ENCODE results near the gene PDK3. TPM values are rescaled to one million over a fixed set of nuclear protein-coding genes. Genes with fewer than 3 reads are reported as not detected.

Gene PDK3
- polyA plus RNA-seq, 4 donors, result 7.1 to 16.0 (median 11.3) TPM

DNA sequence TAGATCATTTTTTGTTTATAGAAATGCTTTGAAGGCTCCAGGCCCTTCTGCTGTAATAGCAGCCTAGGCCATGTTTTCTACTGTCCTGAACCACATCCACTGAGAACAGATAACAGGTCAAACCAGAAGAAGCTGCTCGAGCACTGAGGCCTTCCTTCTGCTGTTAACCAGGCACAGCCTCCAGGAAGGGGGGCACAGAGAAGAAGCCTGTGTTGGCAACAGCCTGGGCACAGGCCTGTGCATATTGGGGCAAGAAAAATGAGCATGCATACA lies 37.4 kb upstream of the PDK3 start:
- WGBS, 3 donors, result 20 to 29% (median 24%) methylated on average over 1 of the region's 1 CpG
- DNase-seq, result no peak
- H3K4me3 ChIP-seq (ENCODE audit: low read depth in 1 of 3, low read length in 3 of 3), result no peak overlapping the region
- no peak for FAIRE-seq
- H3K9me3 ChIP-seq (ENCODE audit: control insufficient read depth in 2 of 2, insufficient read depth in 1 of 2, low read depth in 1 of 2, low read length in 1 of 2), result peaks cover 0 to 3% of the 10 kb centered on the region in 2 donors
- H3K4me1 ChIP-seq (ENCODE audit: control insufficient read depth in 3 of 3, insufficient read depth in 2 of 3, low read depth in 1 of 3, low read length in 2 of 3), result peaks cover 0 to 30% (median 0%) of the 10 kb centered on the region in 3 donors
- peak overlapping the region in 2 of 3 donors; percentile 80 to 84 for H3K27ac ChIP-seq (ENCODE audit: low read depth in 1 of 3, low read length in 2 of 3)
- H3K27me3 ChIP-seq (ENCODE audit: control insufficient read depth in 3 of 3, insufficient read depth in 3 of 3, low read length in 3 of 3), result no peaks in the 10 kb centered on the region
- H3K36me3 ChIP-seq (ENCODE audit: control insufficient read depth in 3 of 3, insufficient read depth in 2 of 3, low read depth in 1 of 3, low read length in 3 of 3), result no peaks in the 10 kb centered on the region

DNA sequence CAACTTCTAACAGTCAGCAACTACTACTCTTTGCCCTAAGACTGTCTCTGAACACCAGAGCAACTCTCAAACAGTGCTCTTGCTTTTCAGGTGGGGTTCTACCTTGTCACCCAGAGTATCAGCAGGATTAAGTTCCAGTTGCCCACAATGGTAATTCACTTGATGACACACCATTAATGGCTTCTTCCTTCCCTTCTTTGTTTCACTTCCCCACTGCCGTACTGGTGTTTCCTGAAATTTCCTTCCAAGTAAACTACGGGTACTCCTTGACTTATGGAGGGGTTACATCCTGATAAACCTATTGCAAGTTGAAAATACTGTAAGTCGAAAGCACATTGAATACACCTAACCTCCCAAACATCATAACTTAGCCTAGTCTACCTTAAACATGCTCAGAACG lies 36.6 kb upstream of the PDK3 start:
- no peak overlapping the region for H3K4me3 ChIP-seq (ENCODE audit: low read depth in 1 of 3, low read length in 3 of 3)
- peaks cover 0 to 3% of the 10 kb centered on the region in 2 donors for H3K9me3 ChIP-seq (ENCODE audit: control insufficient read depth in 2 of 2, insufficient read depth in 1 of 2, low read depth in 1 of 2, low read length in 1 of 2)
- H3K27me3 ChIP-seq (ENCODE audit: control insufficient read depth in 3 of 3, insufficient read depth in 3 of 3, low read length in 3 of 3), result no peaks in the 10 kb centered on the region
- peak overlapping the region in 1 of 3 donors; percentile 2 for H3K27ac ChIP-seq (ENCODE audit: low read depth in 1 of 3, low read length in 2 of 3)
- peaks cover 0 to 30% (median 0%) of the 10 kb centered on the region in 3 donors for H3K4me1 ChIP-seq (ENCODE audit: control insufficient read depth in 3 of 3, insufficient read depth in 2 of 3, low read depth in 1 of 3, low read length in 2 of 3)
- WGBS, 3 donors, result 81 to 88% (median 86%) methylated on average over 4 of the region's 4 CpGs
- no peaks in the 10 kb centered on the region for H3K36me3 ChIP-seq (ENCODE audit: control insufficient read depth in 3 of 3, insufficient read depth in 2 of 3, low read depth in 1 of 3, low read length in 3 of 3)
- no peak for DNase-seq
- no peak for FAIRE-seq

DNA sequence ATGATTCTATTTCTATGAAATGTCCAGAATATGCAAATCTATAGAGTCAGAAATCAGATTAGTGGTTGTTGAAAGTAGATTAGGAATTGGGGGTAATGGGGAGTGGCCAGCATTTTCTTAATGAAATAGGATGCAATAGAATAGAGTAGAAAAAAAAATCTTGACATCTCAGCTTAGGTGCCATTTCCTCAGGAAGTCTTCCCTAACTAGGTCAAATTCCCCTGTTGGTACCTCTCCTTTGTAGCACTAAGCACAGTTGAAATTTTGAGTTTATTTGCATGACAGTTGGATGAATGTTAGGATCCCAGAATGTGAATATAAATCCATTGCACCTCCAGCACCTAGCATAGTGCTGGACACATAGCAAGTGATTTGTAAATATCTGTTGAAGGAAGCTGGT lies 30.0 kb upstream of the PDK3 start:
- DNase-seq (peak in 1 of 2 donors; percentile 20), FAIRE-seq (no peak)
- no peak overlapping the region for H3K4me3 ChIP-seq (ENCODE audit: low read depth in 1 of 3, low read length in 3 of 3)

DNA sequence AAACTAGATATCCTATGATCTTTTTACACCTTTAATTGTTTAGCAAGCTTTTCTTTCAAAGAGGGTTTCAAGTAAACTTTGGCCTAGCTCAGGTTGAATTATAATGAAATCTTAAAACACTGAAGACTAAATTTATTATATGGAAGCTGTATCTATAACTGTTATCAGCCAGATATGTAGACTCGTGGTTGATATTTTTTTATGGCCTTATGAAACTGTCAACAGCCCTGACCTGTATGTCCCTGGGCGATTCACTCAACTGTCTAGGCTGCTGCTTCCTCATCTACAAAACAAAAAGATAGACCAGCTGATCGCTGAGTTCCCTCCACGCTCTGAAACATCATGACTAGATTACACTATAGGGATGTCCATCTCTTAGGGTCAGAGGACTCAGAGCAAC lies 21.2 kb upstream of the PDK3 start:
- DNase-seq, result peak; percentile 39 to 48
- Histone ChIP-seq H3K36me3 (ENCODE audit: control insufficient read depth in 3 of 3, insufficient read depth in 2 of 3, low read depth in 1 of 3, low read length in 3 of 3) (no peaks in the 10 kb centered on the region), H3K27me3 (ENCODE audit: control insufficient read depth in 3 of 3, insufficient read depth in 3 of 3, low read length in 3 of 3) (no peaks in the 10 kb centered on the region), H3K4me3 (ENCODE audit: low read depth in 1 of 3, low read length in 3 of 3) (no peak overlapping the region), H3K27ac (ENCODE audit: low read depth in 1 of 3, low read length in 2 of 3) (peak overlapping the region in 1 of 3 donors; percentile 40), H3K9me3 (ENCODE audit: control insufficient read depth in 2 of 2, insufficient read depth in 1 of 2, low read depth in 1 of 2, low read length in 1 of 2) (peaks cover 0 to 10% of the 10 kb centered on the region in 2 donors), H3K4me1 (ENCODE audit: control insufficient read depth in 3 of 3, insufficient read depth in 2 of 3, low read depth in 1 of 3, low read length in 2 of 3) (peaks cover 0 to 7% (median 0%) of the 10 kb centered on the region in 3 donors)
- FAIRE-seq, result no peak
- WGBS, 3 donors, result 38 to 60% (median 39%) methylated on average over 4 of the region's 4 CpGs

More for the DNA sequence above, 30.0 kb upstream of the PDK3 start:
- H3K9me3 ChIP-seq (ENCODE audit: control insufficient read depth in 2 of 2, insufficient read depth in 1 of 2, low read depth in 1 of 2, low read length in 1 of 2), result no peaks in the 10 kb centered on the region
- no peaks in the 10 kb centered on the region for H3K27me3 ChIP-seq (ENCODE audit: control insufficient read depth in 3 of 3, insufficient read depth in 3 of 3, low read length in 3 of 3)
- H3K4me1 ChIP-seq (ENCODE audit: control insufficient read depth in 3 of 3, insufficient read depth in 2 of 3, low read depth in 1 of 3, low read length in 2 of 3), result no peaks in the 10 kb centered on the region
- H3K36me3 ChIP-seq (ENCODE audit: control insufficient read depth in 3 of 3, insufficient read depth in 2 of 3, low read depth in 1 of 3, low read length in 3 of 3), result no peaks in the 10 kb centered on the region
- H3K27ac ChIP-seq (ENCODE audit: low read depth in 1 of 3, low read length in 2 of 3), result no peak overlapping the region

DNA sequence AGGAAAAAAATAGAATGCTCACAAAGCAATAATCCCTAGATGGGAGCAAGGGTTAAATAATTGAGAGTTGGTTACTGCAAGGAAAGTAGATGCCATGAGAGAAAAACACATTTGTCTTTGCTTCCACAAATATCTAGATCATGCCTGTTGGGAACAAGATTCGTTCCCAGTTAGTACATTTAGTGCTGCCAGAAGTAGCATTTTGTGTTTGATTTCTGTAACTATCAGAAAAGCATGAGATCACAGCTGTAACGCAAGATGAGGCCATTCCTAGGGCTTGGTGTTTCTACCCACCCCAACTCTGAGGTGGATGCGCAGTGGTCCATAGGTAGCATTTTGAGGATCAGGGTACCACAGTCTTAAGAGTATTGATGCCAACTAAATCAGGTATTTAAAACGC lies 20.4 kb upstream of the PDK3 start:
- 82 to 89% (median 85%) methylated on average over 4 of the region's 4 CpGs for WGBS, 3 donors
- no peak overlapping the region for H3K4me3 ChIP-seq (ENCODE audit: low read depth in 1 of 3, low read length in 3 of 3)
- no peak overlapping the region for H3K27ac ChIP-seq (ENCODE audit: low read depth in 1 of 3, low read length in 2 of 3)
- H3K4me1 ChIP-seq (ENCODE audit: control insufficient read depth in 3 of 3, insufficient read depth in 2 of 3, low read depth in 1 of 3, low read length in 2 of 3), result peaks cover 0 to 7% (median 0%) of the 10 kb centered on the region in 3 donors
- no peak for FAIRE-seq
- peaks cover 0 to 10% of the 10 kb centered on the region in 2 donors for H3K9me3 ChIP-seq (ENCODE audit: control insufficient read depth in 2 of 2, insufficient read depth in 1 of 2, low read depth in 1 of 2, low read length in 1 of 2)
- no peaks in the 10 kb centered on the region for H3K27me3 ChIP-seq (ENCODE audit: control insufficient read depth in 3 of 3, insufficient read depth in 3 of 3, low read length in 3 of 3)
- DNase-seq, result no peak
- H3K36me3 ChIP-seq (ENCODE audit: control insufficient read depth in 3 of 3, insufficient read depth in 2 of 3, low read depth in 1 of 3, low read length in 3 of 3), result no peaks in the 10 kb centered on the region

DNA sequence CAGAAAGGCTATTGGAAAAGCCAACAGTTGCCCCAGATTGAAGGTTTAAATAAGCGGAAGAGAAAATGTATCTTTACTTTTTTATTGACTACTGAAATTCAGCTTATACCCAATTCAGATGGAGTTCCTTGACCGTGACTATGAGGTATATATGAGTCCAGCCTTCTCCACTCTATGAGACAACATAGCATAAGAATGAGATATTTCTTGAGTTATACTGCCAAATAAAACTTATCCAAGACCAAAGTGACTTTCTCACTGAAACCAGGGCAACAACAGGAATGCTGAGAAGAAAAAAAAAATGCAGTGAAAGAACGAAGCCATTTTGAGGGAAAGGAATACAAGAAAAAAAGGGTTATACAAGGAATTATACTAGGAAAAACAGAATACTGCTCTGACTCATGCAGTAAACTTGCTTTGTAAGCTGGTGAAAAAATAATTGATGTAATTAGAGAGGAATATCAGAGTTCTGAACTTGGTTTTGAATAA lies 16.3 kb upstream of the PDK3 start:
- Histone ChIP-seq H3K27me3 (ENCODE audit: control insufficient read depth in 3 of 3, insufficient read depth in 3 of 3, low read length in 3 of 3) (no peaks in the 10 kb centered on the region), H3K4me3 (ENCODE audit: low read depth in 1 of 3, low read length in 3 of 3) (no peak overlapping the region), H3K4me1 (ENCODE audit: control insufficient read depth in 3 of 3, insufficient read depth in 2 of 3, low read depth in 1 of 3, low read length in 2 of 3) (no peaks in the 10 kb centered on the region), H3K36me3 (ENCODE audit: control insufficient read depth in 3 of 3, insufficient read depth in 2 of 3, low read depth in 1 of 3, low read length in 3 of 3) (no peaks in the 10 kb centered on the region), H3K27ac (ENCODE audit: low read depth in 1 of 3, low read length in 2 of 3) (no peak overlapping the region), H3K9me3 (ENCODE audit: control insufficient read depth in 2 of 2, insufficient read depth in 1 of 2, low read depth in 1 of 2, low read length in 1 of 2) (peaks cover 0 to 4% of the 10 kb centered on the region in 2 donors)
- 82 to 91% (median 91%) methylated on average over 3 of the region's 3 CpGs for WGBS, 3 donors
- FAIRE-seq (no peak), DNase-seq (no peak)

DNA sequence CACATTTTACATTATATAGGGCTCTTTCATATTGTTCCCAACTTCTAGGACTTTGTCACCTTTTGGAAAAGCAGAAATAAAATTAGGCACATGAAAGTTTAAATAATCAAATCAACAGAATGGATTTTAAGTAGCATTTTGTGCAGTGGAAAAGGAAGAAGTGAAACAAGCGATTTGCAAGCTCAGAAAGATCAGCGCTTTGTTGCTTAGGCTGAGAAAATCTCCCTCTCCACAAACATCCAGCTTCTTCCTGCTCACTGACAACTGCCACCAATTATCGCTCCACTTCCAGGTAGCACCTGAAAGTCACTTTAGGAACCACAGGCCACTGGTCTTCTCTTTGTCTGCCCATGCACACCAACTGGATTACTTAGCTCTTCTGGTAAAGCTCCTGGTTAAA lies 2.0 kb upstream of the PDK3 start:
- Histone ChIP-seq H3K4me1 (ENCODE audit: control insufficient read depth in 3 of 3, insufficient read depth in 2 of 3, low read depth in 1 of 3, low read length in 2 of 3) (peaks cover 0 to 7% (median 0%) of the 10 kb centered on the region in 3 donors), H3K36me3 (ENCODE audit: control insufficient read depth in 3 of 3, insufficient read depth in 2 of 3, low read depth in 1 of 3, low read length in 3 of 3) (no peaks in the 10 kb centered on the region), H3K27ac (ENCODE audit: low read depth in 1 of 3, low read length in 2 of 3) (no peak overlapping the region), H3K4me3 (ENCODE audit: low read depth in 1 of 3, low read length in 3 of 3) (no peak overlapping the region), H3K27me3 (ENCODE audit: control insufficient read depth in 3 of 3, insufficient read depth in 3 of 3, low read length in 3 of 3) (no peaks in the 10 kb centered on the region), H3K9me3 (ENCODE audit: control insufficient read depth in 2 of 2, insufficient read depth in 1 of 2, low read depth in 1 of 2, low read length in 1 of 2) (no peaks in the 10 kb centered on the region)
- 88 to 93% (median 92%) methylated on average over 3 of the region's 3 CpGs for WGBS, 3 donors
- no peak for DNase-seq
- no peak for FAIRE-seq

DNA sequence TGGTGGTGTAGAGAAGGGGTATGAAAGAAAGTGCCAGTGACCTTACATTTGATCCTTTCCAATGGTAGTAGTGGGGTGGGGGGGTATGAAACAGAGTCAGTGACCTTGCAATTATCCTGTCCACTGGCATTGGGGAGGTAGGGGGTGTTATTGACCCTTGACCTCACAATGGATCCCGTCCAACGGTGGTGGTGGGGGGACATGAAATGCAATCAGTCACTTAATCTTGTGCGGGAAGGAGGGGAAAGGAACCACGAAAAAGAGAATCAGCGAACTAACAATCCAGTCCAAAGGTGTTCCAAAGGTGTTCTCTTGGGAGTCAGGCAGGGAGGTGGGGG lies 619 bp upstream of the PDK3 start:
- no peak for FAIRE-seq
- Histone ChIP-seq H3K27ac (ENCODE audit: low read depth in 1 of 3, low read length in 2 of 3) (peak overlapping the region; percentile 81 to 96 (median 93)), H3K4me1 (ENCODE audit: control insufficient read depth in 3 of 3, insufficient read depth in 2 of 3, low read depth in 1 of 3, low read length in 2 of 3) (peaks cover 0 to 7% (median 0%) of the 10 kb centered on the region in 3 donors), H3K4me3 (ENCODE audit: low read depth in 1 of 3, low read length in 3 of 3) (peak overlapping the region; percentile 46 to 78 (median 72)), H3K36me3 (ENCODE audit: control insufficient read depth in 3 of 3, insufficient read depth in 2 of 3, low read depth in 1 of 3, low read length in 3 of 3) (no peaks in the 10 kb centered on the region), H3K9me3 (ENCODE audit: control insufficient read depth in 2 of 2, insufficient read depth in 1 of 2, low read depth in 1 of 2, low read length in 1 of 2) (no peaks in the 10 kb centered on the region), H3K27me3 (ENCODE audit: control insufficient read depth in 3 of 3, insufficient read depth in 3 of 3, low read length in 3 of 3) (no peaks in the 10 kb centered on the region)
- DNase-seq, result no peak
- 4 to 17% (median 5%) methylated on average over 5 of the region's 5 CpGs for WGBS, 3 donors

DNA sequence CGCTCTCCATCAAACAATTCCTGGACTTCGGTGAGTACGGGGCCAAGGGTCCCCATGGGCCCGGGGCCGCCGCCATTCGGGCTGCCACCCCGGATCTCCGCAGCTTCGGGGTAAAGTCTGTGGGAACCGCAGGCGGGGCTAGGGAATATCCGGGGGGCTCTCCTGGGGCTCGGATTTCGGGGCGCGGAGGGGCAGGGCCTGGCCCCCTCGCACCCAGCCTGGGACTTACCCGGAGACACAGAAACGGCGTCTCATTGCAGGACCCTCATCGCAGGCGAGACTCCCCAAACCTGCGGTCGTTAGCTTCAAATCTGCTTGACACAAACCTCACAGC lies 413 bp downstream of the PDK3 start:
- no peak for FAIRE-seq
- Histone ChIP-seq H3K36me3 (ENCODE audit: control insufficient read depth in 3 of 3, insufficient read depth in 2 of 3, low read depth in 1 of 3, low read length in 3 of 3) (no peaks in the 10 kb centered on the region), H3K27ac (ENCODE audit: low read depth in 1 of 3, low read length in 2 of 3) (peak overlapping the region; percentile 62 to 93 (median 70)), H3K4me1 (ENCODE audit: control insufficient read depth in 3 of 3, insufficient read depth in 2 of 3, low read depth in 1 of 3, low read length in 2 of 3) (peaks cover 0 to 7% (median 0%) of the 10 kb centered on the region in 3 donors), H3K4me3 (ENCODE audit: low read depth in 1 of 3, low read length in 3 of 3) (peak overlapping the region; percentile 67 to 81 (median 72)), H3K9me3 (ENCODE audit: control insufficient read depth in 2 of 2, insufficient read depth in 1 of 2, low read depth in 1 of 2, low read length in 1 of 2) (no peaks in the 10 kb centered on the region), H3K27me3 (ENCODE audit: control insufficient read depth in 3 of 3, insufficient read depth in 3 of 3, low read length in 3 of 3) (no peaks in the 10 kb centered on the region)
- no peak for DNase-seq
- 1 to 39% (median 23%) methylated on average over 12 to 25 of the region's 25 CpGs for WGBS, 3 donors
